GM12865 (cell line): ENCODE measurements around the gene PLA2R1.
A peak's percentile ranks its signal among the peaks of the same experiment; 100 is the strongest.

ENCODE experiments used
- DNase-seq: peaks from one replicate; pipeline ENCODE4 v3.0.0; 2010; ENCODE audit warnings: low read depth
- H3K4me3 ChIP-seq: 2 replicates; pipeline ENCODE4 v1.5.1; 2011; ENCODE audit warnings: mild to moderate bottlenecking, low read depth, low read length, control low read depth
- TF ChIP-seq, protein P1 (sequence below): IDR thresholded peaks from 2 replicates; pipeline ENCODE4 v1.5.1; 2011; ENCODE audit warnings: low read length, control low read depth, low read depth, inconsistent platforms; ENCODE audit not compliant: insufficient read depth; ENCODE audit errors: missing control alignments

Gene PLA2R1

GRCh38 chr2:159933040-159933726 lies 129.2 kb downstream of the PLA2R1 start:
- peak overlapping the region; percentile 25 for H3K4me3 ChIP-seq
- no peak for DNase-seq
- TF ChIP-seq, protein P1, sequence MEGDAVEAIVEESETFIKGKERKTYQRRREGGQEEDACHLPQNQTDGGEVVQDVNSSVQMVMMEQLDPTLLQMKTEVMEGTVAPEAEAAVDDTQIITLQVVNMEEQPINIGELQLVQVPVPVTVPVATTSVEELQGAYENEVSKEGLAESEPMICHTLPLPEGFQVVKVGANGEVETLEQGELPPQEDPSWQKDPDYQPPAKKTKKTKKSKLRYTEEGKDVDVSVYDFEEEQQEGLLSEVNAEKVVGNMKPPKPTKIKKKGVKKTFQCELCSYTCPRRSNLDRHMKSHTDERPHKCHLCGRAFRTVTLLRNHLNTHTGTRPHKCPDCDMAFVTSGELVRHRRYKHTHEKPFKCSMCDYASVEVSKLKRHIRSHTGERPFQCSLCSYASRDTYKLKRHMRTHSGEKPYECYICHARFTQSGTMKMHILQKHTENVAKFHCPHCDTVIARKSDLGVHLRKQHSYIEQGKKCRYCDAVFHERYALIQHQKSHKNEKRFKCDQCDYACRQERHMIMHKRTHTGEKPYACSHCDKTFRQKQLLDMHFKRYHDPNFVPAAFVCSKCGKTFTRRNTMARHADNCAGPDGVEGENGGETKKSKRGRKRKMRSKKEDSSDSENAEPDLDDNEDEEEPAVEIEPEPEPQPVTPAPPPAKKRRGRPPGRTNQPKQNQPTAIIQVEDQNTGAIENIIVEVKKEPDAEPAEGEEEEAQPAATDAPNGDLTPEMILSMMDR, result no peak

- DNase-seq, result no peak
- TF ChIP-seq, protein P1, result no peak
- H3K4me3 ChIP-seq, result no peak overlapping the region
Observed at GRCh38 chr2:159926695-159927094, 135.7 kb downstream of the PLA2R1 start.

- H3K4me3 ChIP-seq, result no peak overlapping the region
- DNase-seq, result no peak
- TF ChIP-seq, protein P1, result no peak
Observed at GRCh38 chr2:159925975-159926374, 136.4 kb downstream of the PLA2R1 start.

GRCh38 chr2:159922563-159922962 lies 139.9 kb downstream of the PLA2R1 start:
- no peak overlapping the region for H3K4me3 ChIP-seq
- TF ChIP-seq, protein P1, result no peak
- DNase-seq, result peak; percentile 64

- peak overlapping the region; percentile 11; the same call in 1 of the 2 replicates for H3K4me3 ChIP-seq
- peak; percentile 92 for DNase-seq
- TF ChIP-seq, protein P1, result peak; percentile 98
Observed at GRCh38 chr2:159921752-159922404, 140.5 kb downstream of the PLA2R1 start.

DNA sequence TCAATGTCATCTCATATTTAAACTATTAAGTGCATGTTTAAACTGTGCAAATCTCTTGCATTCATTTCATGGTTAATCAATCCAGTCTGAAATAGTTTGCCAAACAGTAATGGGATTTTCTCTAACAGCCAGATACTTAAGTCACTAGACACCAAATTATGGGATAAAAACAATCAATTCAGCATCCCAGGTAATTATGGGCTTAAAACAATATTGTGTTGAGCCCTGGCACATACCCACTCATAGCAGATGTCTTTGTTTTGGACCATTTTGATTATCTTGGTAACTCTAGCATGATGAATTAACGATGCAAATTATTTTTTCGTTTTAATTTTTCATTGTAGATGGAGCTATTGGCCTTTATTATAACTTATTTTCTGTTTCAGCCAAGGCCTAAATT lies 145.9 kb downstream of the PLA2R1 start:
- TF ChIP-seq, protein P1, result no peak
- no peak for DNase-seq
- no peak overlapping the region for H3K4me3 ChIP-seq
